ENCODE results near the gene CD82.

The CD82 gene

GRCh38 chr11:44577231-44577830 is 11.9 kb downstream of the CD82 start:
- H3K4me3 ChIP-seq (ENCODE audit: low read depth, low read length): no peak overlapping the region
- TF ChIP-seq CTCF (IDR thresholded peaks at IDR 0.05; ENCODE audit: insufficient read depth, low read depth, low read length, missing control alignments): no peak
- no peak for DNase-seq (ENCODE audit: low read depth)

GRCh38 chr11:44578279-44578678 is 12.8 kb downstream of the CD82 start:
- TF ChIP-seq CTCF (IDR thresholded peaks at IDR 0.05; ENCODE audit: insufficient read depth, low read depth, low read length, missing control alignments): no peak
- no peak overlapping the region for H3K4me3 ChIP-seq (ENCODE audit: low read depth, low read length)

GRCh38 chr11:44579302-44579761 is 13.9 kb downstream of the CD82 start:
- DNase-seq (ENCODE audit: low read depth): no peak
- no peak for TF ChIP-seq CTCF (IDR thresholded peaks at IDR 0.05; ENCODE audit: insufficient read depth, low read depth, low read length, missing control alignments)

More at GRCh38 chr11:44578279-44578678, 12.8 kb downstream of the CD82 start:
- DNase-seq (ENCODE audit: low read depth): peak; percentile 34

GRCh38 chr11:44580701-44581100 is 15.2 kb downstream of the CD82 start:
- no peak for DNase-seq (ENCODE audit: low read depth)

More at GRCh38 chr11:44579302-44579761, 13.9 kb downstream of the CD82 start:
- no peak overlapping the region for H3K4me3 ChIP-seq (ENCODE audit: low read depth, low read length)

GRCh38 chr11:44581246-44581645 is 15.8 kb downstream of the CD82 start:
- H3K4me3 ChIP-seq (ENCODE audit: low read depth, low read length): no peak overlapping the region
- no peak for TF ChIP-seq CTCF (IDR thresholded peaks at IDR 0.05; ENCODE audit: insufficient read depth, low read depth, low read length, missing control alignments)
- DNase-seq (ENCODE audit: low read depth): no peak

More at GRCh38 chr11:44580701-44581100, 15.2 kb downstream of the CD82 start:
- no peak for TF ChIP-seq CTCF (IDR thresholded peaks at IDR 0.05; ENCODE audit: insufficient read depth, low read depth, low read length, missing control alignments)
- H3K4me3 ChIP-seq (ENCODE audit: low read depth, low read length): no peak overlapping the region

- TF ChIP-seq CTCF (IDR thresholded peaks at IDR 0.05; ENCODE audit: insufficient read depth, low read depth, low read length, missing control alignments): no peak
- DNase-seq (ENCODE audit: low read depth): no peak
- H3K4me3 ChIP-seq (ENCODE audit: low read depth, low read length): no peak overlapping the region
These were observed 17.3 kb downstream of the CD82 start for GRCh38 chr11:44582641-44583352.

All from GM12865 (cell line).